ENCODE results near the gene COPS3. TPM values are rescaled to one million over a fixed set of nuclear protein-coding genes. Genes with fewer than 3 reads are reported as not detected.
A peak's percentile ranks its signal among the peaks of the same experiment; 100 is the strongest.

The COPS3 gene
- total RNA-seq, 4 donors from 2014 or later, result 51.8 to 85.3 (median 54.8) TPM

DNA sequence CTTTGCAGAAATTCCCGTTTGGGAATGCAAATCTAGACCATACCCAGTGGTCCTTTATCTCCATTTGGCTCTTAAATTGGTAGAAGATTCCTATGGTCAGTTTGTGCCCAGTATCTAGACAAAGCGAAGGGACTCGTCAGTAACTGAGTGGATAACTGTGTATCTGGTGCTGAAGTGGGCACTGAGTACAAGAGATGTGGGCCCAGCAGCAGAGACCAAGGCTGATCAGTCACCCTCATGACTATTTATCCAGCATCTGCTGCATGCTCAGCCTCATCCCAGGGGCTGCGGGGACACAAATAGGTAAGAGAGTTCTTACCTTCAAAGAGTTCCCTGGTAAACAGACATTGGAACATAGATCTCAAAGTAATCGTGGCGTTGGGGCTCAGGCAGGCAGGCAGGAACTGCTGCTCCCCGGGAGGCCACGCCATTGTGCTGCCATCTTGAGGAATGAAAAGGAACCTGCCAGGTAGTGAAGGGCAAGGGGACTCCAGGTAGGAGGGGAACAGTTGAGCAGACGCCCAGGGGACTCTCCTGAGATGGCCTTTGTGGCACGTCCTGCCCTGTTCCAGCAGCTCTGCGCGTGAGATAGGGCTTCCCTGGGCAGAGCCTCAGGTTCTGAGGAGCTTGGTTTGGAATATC, 32.4 kb upstream of the COPS3 start:
- Histone ChIP-seq H3K9me3 (no peaks in the 10 kb centered on the region), H3K36me3 (peaks cover 0 to 46% of the 10 kb centered on the region in 2 donors), H3K4me3 (no peak overlapping the region), H3K27ac (no peak overlapping the region), H3K4me1 (no peaks in the 10 kb centered on the region), H3K27me3 (no peaks in the 10 kb centered on the region)
- WGBS, 2 donors (ENCODE audit: low coverage in 1 of 2), result 66 to 68% methylated on average over 3 to 10 of the region's 12 CpGs
- ATAC-seq, result no peak
- TF ChIP-seq, protein P1, sequence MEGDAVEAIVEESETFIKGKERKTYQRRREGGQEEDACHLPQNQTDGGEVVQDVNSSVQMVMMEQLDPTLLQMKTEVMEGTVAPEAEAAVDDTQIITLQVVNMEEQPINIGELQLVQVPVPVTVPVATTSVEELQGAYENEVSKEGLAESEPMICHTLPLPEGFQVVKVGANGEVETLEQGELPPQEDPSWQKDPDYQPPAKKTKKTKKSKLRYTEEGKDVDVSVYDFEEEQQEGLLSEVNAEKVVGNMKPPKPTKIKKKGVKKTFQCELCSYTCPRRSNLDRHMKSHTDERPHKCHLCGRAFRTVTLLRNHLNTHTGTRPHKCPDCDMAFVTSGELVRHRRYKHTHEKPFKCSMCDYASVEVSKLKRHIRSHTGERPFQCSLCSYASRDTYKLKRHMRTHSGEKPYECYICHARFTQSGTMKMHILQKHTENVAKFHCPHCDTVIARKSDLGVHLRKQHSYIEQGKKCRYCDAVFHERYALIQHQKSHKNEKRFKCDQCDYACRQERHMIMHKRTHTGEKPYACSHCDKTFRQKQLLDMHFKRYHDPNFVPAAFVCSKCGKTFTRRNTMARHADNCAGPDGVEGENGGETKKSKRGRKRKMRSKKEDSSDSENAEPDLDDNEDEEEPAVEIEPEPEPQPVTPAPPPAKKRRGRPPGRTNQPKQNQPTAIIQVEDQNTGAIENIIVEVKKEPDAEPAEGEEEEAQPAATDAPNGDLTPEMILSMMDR (IDR thresholded peaks at IDR 0.05), result peak in 2 of 4 experiments; percentile 23 to 46
- TF ChIP-seq POLR2A (IDR thresholded peaks at IDR 0.05) (no peak), EP300 (IDR thresholded peaks at IDR 0.05) (no peak)

DNA sequence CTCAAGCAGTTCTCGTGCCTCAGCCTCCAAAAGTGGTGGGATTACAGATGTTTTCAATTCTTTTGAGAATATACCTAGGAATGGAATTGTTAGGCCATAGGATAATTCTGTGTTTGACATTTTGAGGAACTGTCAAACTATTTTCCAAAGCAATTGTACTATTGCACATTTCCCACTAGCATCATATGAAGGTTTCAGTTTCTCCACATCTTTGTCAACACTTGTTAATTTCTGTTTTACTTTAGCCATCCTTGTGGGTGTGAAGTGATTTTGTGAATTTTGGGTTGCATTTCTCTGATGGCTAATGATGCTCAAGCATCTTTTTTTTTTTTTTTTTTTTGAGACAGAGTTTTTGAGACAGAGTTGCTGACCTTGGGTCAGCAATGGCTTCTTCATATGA, 28.3 kb upstream of the COPS3 start:
- TF ChIP-seq EP300 (IDR thresholded peaks at IDR 0.05), result no peak
- TF ChIP-seq, protein P1 (IDR thresholded peaks at IDR 0.05), result no peak
- no peak for TF ChIP-seq POLR2A (IDR thresholded peaks at IDR 0.05)
- TF ChIP-seq POLR2AphosphoS5 (IDR thresholded peaks at IDR 0.05), result no peak
- no peak for ATAC-seq
- 100% methylated on average over 1 of the region's 1 CpG for WGBS, 2 donors (ENCODE audit: low coverage in 1 of 2)

DNA sequence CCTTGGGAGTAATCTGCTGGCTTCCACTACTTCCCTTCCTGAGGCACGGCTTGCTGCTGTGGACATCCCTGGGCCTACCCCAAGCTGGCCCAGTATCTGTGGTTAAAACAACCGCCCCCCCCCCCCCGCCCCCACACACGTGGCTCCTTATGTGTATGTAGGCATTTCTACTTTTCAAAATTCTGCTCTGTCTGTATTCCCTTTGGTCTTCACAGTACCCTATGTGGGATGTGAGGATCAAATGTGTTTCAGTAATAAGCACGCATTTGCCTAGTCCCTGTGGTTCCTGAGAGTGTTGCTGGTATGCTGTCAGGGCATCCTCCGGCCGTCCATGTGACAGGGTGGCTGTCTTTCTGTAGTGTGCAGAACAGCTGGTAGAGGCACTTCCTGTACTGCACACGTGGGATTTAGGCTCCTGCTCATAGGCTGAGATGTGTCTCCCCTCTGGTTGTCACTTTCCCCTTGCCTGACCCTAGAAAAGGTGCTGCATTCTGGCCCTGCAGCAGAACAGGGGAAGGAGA, 24.3 kb upstream of the COPS3 start:
- Histone ChIP-seq H3K27me3 (no peaks in the 10 kb centered on the region), H3K4me3 (no peak overlapping the region), H3K4me1 (peaks cover 0 to 32% (median 10%) of the 10 kb centered on the region in 3 donors), H3K9me3 (no peaks in the 10 kb centered on the region), H3K27ac (no peak overlapping the region), H3K36me3 (peaks cover 0 to 21% of the 10 kb centered on the region in 2 donors)
- ATAC-seq, result no peak
- 67% methylated on average over 3 of the region's 8 CpGs; no CpG with 5 or more reads in 1 of the 2 donors for WGBS, 2 donors (ENCODE audit: low coverage in 1 of 2)
- TF ChIP-seq POLR2AphosphoS5 (IDR thresholded peaks at IDR 0.05) (no peak), EP300 (IDR thresholded peaks at IDR 0.05) (no peak), POLR2A (IDR thresholded peaks at IDR 0.05) (no peak)
- TF ChIP-seq, protein P1 (IDR thresholded peaks at IDR 0.05), result no peak

More for the DNA sequence above, 28.3 kb upstream of the COPS3 start:
- H3K4me1 ChIP-seq, result peaks cover 0 to 13% (median 0%) of the 10 kb centered on the region in 3 donors
- H3K4me3 ChIP-seq, result no peak overlapping the region
- H3K27ac ChIP-seq, result no peak overlapping the region
- no peaks in the 10 kb centered on the region for H3K27me3 ChIP-seq
- H3K36me3 ChIP-seq, result peaks cover 0 to 43% of the 10 kb centered on the region in 2 donors
- H3K9me3 ChIP-seq, result no peaks in the 10 kb centered on the region

DNA sequence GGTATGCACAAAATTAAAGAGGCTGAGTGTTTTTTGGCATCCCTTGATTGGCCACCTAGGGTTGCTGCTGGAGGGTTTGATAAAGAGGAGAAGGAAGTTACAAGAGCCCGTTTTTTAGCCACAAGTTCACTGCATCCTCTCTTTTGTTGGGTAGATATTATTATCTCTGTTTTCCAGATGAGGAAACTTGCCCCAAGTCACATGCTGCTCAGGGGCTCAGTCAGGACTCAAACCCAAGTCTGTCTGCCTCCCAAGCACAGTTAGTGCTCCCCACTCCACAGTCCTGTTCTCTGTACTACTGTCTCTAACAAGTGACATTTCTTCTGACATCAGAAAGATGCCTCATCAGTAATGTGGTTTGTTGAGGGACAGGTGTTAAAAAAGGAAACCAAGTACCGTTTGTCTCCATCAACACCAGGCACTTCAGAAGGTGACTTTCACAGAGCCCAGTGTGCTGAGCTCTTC, 23.5 kb upstream of the COPS3 start:
- no peaks in the 10 kb centered on the region for H3K27me3 ChIP-seq
- H3K9me3 ChIP-seq, result no peaks in the 10 kb centered on the region
- H3K27ac ChIP-seq, result peak overlapping the region in 1 of 4 donors; percentile 10
- no peak overlapping the region for H3K4me3 ChIP-seq
- no peak for ATAC-seq
- peaks cover 0 to 34% (median 10%) of the 10 kb centered on the region in 3 donors for H3K4me1 ChIP-seq
- 59 to 67% methylated on average over 1 to 2 of the region's 2 CpGs for WGBS, 2 donors (ENCODE audit: low coverage in 1 of 2)
- H3K36me3 ChIP-seq, result peaks cover 0 to 15% of the 10 kb centered on the region in 2 donors
- TF ChIP-seq POLR2AphosphoS5 (IDR thresholded peaks at IDR 0.05) (no peak), POLR2A (IDR thresholded peaks at IDR 0.05) (no peak), EP300 (IDR thresholded peaks at IDR 0.05) (no peak)
- TF ChIP-seq, protein P1 (IDR thresholded peaks at IDR 0.05), result no peak
